HG03060 (cell line): ENCODE measurements around the gene EIF4E2.

Experiments used
- ATAC-seq: cut with Tn5 transposase; IDR thresholded peaks from one replicate; pipeline ENCODE4 v1.9.1; 2021; ENCODE audit warnings: low read depth, moderate number of reproducible peaks; ENCODE audit not compliant: unreplicated experiment

Gene EIF4E2, protein sequence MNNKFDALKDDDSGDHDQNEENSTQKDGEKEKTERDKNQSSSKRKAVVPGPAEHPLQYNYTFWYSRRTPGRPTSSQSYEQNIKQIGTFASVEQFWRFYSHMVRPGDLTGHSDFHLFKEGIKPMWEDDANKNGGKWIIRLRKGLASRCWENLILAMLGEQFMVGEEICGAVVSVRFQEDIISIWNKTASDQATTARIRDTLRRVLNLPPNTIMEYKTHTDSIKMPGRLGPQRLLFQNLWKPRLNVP

DNA sequence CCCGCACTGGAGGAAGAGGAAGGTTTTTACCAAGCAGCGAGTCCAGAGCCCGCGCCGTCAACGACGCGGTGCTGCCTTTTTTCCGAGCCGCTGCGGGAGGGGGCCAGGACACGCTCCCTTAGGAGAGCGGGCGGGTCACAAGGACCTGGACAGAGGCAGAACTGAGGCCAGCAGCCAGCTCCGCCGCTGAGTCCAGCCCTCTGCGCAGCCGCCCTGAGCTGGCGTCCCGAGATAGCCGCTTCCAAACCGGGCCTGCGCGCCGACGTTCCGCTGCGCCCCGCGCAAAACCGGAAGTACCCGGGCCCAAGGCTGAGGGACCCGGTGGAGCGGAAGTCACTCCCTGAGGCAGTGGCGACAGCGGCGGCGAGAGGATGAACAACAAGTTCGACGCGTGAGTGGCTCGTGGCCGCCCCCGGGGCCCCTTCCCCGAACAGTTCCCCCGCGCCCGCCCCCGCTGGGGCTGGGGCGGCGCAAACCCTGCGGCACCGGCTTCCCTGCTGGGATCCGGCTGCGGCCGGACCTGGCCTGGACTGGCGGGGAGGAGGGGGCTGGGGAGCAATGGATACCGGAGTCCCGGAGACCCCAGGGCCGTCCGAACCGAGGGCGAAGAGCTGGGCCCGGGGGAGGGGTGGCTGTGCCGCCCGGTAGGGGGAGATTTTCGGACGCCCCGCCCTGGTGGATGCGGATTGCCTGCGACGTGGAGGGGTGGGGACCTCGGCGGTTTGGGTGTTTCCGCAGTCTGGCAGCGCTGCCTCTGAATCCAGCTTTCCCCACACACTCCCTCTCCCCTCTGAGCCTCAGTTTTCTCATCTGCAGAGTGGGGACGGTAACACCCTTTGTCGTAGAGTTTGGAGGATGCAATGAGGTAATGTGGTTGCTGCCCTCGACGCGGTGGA lies at the start of gene EIF4E2, which contains the start of gene TIGD1:
Gene EIF4E2 (plus strand): TSS at position 336 of the 896 bp plus-strand sequence. CDS start 36 bp downstream, at position 372.
Gene TIGD1 (minus strand): TSS at position 204 of the 896 bp plus-strand sequence. CDS start 675 bp downstream, outside the sequence.
- peak; percentile 87 for ATAC-seq

DNA sequence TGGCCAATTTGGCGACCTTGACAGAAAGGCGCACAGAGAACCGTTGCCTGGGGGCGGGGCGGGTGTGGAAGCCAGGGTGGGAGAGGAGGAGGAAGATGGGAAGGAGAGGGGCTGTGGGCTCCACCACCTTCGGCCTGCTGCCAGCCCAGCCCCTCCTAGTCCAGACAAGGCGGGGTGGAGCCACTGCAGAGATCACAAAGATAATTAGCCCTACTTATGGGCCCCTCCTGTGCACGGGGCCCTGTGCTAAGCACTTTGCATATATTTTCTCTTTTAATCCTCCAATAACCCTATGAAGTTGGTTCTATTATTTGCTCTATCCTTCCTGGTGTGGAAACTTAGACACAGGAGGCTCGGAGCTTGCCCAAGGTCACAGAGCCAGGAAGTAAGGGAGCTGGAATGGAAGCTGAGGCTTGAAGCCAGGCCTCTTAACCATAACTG lies 49.1 kb upstream of the EIF4E2 start:
- ATAC-seq = no peak

DNA sequence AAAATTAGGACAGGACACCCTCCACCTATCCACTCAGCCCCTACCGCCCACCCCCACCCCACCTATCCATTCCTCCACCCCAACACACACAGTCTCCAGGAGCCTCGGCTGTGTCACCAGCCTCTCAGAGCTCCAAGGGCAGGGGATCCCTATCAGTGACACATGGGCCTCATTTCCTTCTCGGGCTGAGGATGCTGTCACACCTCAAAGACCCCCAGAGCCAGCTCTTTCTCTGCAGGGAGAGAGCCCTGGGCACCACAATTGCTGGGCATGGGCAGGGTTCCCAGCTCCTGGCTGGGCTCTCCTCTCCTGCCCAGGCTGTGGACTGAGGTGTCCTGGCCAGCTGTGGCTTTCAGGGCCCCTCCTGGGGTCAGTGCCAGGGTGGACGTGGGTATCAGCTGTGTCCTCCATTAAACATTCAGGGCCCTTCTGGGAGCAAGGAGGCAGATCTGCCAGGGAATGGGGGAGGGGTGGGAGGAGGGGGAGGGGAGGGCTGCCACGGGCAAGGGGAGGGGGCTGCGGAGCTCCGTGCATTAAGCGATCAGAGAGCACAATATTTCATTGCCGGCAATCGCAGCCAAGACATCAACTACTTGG lies 48.6 kb upstream of the EIF4E2 start:
- ATAC-seq = no peak

DNA sequence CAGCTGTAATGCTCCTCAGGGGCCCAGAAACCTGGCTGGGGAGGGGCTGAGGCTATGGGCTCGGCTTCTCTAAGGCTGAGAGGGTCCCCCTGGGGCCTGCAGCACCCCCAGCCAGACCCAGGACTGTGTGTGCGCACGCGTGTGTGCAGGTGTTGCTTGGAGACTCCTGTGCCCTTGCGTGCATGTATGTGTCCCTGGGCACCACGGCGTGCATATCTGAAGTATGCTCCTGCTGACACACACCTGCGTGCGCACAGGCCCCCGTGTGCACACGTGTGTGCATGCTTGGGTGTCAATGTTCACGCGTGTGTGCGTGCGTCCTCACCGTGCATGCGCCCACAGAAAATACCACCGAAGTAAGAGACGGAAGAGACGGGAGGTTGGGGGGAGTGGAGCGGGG lies 48.0 kb upstream of the EIF4E2 start:
- no peak for ATAC-seq

DNA sequence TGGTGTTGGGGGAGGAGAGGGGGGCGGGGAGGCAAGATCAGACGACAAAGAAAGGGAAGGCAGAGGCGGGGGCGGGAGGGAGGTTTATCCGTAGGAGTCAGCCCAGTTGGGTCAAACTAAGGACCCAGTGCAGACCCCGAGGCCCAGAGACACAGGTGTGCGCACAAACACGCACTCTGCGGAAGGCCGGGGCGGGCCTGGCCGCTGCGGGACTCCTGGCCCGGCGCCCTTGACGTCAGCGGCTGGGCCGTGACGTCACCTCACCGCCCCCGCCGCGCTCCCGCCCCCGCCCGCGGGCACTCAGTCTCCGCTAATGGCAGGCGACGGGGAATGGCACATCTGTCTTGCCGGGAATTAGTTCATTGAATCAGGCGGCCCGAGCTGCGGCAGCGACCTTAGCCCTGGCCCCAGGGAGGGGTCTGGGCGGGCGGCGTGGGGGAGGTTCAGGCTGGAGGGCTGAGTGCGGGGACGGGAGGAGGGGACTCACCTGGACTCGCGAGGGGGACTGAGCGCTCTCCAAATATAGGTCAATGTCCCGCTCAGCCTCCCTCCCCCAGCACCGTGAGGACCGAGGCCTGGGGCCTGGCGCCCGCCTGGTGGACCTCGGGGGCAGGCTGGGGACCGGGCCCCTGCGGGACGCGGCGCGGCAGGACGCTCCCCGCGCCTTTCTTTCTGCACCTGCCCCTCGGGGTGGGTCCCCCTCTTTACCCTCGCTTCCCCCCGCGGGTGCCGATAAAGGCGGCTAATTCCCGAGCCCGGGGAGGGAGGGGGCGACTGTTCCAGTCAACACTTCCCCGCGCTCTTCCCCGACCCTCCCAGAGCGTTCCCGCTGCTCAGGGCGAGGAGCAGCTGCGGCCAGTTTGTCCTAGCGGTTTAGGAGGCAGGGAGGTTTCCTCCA lies 47.3 kb upstream of the EIF4E2 start:
- ATAC-seq = no peak

DNA sequence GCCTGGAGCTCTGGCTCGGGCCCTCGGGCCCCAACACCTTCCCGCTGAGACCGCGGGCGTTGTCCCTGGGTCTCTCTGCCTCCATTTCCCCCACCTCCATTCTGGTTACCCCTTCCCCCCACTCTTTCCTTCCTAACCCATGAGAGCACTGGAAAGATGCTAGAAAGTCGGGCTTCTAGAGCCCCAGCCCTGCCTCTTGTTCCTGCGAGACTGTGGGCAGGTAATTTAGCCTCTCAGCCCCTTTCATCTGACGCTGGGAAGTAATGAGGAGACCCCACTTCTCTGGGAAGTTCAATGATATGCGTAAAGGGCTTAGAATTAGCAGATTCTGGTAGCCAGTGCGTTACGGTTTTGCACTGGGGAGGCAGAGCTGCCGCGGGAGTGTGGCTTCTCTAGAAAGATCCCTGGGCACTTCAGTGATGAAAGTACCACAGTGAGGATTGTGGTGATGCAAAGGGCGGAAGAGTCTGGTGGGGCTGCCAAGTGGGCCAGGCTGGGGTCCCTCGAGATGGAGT lies 46.6 kb upstream of the EIF4E2 start:
- no peak for ATAC-seq

DNA sequence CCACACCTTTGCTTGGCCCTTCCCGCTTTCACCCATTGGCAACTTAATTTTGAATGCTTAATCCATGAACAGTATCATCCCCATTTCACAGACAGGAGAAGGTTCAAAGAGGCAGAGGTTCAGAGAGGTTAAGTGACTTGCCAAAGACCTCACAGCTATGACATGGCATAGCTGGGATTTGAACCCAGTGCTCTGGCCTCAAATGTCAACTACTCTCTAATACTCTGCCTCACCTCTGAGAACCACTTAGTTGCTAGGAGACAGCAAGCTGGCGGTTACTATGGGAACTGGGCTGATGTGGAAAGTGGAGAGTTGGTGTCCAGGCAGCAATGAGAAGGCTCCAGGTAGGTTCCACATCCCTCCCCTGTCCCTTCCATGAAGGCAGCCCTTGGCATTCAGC lies 46.1 kb upstream of the EIF4E2 start:
- ATAC-seq = no peak

DNA sequence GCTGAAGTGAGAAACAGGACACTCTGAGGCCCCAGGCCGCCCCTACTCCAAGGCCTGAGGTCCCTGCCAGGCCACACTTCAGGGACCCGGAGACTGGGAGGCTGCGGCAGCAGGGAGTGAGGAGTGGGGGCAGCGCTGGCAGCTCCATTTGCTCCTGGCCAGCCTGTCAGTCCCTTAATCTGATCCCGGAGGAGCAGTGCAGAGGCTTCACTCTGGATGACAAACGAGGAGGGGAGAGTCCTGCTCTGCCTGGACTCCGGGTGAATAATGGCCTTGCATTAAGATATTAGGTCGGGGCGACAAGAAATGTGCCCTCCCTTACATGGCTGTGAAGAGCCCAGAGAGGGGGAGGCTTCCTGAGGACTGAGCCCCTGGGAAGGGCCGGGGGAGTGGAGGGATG lies 44.6 kb upstream of the EIF4E2 start:
- ATAC-seq = no peak

DNA sequence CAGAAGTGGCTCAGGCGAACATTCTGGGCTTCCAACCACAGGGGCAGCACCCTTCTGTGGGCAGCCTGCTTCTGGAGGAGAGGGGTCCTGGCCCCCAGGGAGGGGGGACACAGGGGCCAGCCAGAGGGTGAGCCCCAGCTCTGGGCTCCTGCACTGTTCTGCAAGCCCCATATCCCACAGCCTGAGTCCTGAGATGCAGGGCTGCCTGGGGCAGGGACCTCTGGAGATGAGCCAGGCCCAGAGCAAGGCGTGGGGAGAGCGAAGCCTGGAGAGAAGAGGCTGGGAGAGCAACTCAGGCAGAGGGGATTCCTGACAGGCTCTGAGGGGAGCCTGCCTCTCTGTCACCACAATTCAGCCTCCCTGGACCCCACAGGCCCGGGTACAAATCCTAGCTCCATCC lies 43.8 kb upstream of the EIF4E2 start:
- ATAC-seq = no peak

DNA sequence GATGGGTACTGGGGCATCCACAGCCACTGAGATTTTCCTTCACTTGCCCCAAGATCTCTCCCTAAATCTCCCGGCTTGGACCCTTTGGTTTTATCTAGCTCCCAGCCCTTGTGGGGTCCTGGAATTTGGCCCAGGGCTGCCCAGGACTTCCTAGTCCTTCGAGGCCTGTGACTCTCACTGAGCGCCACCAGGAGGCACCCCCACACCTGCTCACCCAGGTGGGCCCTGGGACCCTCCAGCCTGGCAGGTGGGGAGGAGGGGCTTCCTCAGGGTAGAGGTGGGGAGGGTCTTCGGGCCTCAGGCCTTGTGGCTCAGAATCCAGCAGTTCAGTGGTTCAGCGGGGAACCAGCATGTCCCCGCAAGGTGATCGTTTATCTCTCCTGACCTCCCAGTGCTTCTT lies 42.2 kb upstream of the EIF4E2 start:
- no peak for ATAC-seq

DNA sequence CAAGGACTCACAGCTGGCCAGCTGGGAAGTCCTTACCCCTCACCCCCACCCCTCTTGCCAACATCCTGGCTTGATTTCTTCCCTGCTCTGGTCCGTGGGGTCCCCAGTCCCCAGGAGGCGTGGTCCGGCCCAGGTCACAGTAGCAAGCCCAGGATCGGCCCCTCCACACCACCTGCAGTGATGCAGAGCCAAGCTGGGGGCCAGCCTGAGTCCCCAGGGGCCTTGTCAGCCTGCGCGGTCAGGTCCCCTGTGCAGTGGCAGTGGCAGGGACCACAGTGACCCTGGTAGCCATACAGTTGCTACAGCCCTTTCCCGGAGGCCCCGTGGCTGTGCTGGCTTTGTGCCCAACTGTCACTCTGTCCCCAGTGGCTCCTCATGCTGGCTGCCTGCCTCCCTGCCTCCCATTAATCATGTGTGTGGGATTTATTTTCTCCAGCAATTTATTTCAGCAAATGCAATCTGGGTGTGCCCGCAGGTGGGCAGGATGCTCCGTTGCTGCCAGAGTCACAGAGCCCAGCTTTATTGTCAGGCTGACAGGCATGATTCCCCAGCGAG lies 39.1 kb upstream of the EIF4E2 start:
- no peak for ATAC-seq

DNA sequence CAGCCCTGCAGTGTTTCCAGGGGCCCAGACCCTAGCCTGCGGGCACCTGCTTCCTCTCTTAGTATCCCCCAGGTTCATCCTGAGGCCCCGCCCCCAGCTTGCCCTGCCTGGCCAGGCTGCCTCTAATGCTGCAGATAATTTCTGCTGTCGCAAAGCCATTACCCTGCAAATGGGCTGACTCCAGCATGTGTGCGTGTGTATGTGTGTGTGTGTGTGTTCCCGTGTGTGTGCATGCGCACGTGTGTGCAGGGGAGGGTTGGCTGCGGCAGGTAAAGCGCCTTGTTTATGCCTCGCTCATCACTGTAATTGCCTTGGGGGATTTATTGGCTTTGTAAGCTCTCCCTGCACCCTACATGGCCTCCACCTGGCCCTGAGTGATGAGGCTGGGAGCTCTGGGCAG lies 37.9 kb upstream of the EIF4E2 start:
- ATAC-seq = no peak

DNA sequence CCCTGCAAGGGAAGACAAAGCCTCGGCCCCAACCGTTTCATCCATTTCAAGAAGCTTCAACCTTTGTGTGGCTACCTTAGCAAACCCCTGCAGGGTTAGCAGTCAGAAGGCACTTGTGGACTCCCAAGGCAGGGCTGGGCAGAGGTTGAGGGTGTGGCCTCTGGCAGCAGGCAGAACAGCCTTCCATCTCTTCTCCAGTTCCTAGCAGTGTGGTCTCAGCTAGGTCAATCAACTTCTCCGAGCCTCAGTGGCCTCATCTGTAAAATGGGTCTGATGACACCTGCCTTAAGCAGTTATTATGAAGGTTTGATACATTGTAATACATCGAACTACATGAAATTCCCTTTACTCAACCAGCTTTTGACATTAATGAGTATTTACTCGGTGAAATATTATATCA lies 37.1 kb upstream of the EIF4E2 start:
- no peak for ATAC-seq

DNA sequence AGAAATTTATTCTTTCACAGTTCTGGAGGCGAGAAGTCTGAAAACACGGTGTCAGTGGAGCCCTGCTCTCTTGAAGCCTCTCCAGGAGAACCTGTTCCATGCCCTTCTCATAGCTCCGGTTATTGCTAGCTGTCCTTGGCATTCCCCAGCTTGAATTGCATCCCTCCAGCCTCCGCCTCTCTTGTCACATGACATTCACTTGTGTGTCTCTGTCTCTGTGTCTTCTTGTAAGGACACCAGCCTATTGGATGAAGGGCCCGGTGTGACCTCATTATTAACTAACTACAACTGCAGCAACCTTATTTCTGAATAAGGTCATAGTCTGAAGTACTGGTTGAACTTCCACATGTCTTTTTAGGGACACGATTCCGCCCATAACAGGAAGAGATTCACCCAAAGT lies 34.9 kb upstream of the EIF4E2 start:
- no peak for ATAC-seq

DNA sequence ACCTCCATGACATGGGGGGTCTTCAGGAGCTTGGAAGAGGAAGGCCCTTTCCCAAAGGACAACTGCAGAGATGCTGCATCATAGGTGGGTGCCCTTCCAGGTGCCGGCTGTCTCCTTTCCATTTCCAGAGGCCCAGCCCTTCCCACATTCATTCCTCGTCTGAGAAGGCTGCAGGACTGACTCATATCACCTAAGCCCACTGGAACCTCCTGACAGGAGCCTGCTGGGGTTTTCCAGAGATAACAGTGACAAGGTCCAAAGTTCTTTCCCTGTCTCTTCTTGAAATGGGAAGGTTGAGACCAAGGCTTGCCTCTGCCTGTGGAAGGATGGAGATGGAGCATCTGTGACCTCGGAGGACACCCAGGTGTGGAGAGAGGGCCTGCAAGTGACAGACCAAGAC lies 33.9 kb upstream of the EIF4E2 start:
- no peak for ATAC-seq

DNA sequence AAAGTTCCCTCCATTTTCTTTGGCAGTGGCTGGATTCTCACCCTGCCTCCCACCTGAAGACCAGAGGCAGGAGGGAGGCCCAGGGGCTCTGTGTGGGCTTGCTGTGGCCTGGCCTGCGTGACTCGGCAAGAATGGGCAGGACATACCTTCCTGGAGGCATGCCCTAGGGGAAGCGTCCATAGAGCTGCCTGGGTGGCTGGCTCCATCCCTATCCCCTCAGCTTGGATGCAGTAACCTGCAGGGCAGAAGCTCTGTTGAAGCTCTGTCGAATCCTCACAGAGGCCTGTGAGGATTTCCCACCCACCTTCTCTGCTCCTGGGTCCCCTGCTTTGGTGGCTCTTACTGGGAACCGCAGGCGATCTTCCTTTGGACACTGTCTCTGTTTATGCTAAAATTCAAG lies 31.6 kb upstream of the EIF4E2 start:
- ATAC-seq = no peak

DNA sequence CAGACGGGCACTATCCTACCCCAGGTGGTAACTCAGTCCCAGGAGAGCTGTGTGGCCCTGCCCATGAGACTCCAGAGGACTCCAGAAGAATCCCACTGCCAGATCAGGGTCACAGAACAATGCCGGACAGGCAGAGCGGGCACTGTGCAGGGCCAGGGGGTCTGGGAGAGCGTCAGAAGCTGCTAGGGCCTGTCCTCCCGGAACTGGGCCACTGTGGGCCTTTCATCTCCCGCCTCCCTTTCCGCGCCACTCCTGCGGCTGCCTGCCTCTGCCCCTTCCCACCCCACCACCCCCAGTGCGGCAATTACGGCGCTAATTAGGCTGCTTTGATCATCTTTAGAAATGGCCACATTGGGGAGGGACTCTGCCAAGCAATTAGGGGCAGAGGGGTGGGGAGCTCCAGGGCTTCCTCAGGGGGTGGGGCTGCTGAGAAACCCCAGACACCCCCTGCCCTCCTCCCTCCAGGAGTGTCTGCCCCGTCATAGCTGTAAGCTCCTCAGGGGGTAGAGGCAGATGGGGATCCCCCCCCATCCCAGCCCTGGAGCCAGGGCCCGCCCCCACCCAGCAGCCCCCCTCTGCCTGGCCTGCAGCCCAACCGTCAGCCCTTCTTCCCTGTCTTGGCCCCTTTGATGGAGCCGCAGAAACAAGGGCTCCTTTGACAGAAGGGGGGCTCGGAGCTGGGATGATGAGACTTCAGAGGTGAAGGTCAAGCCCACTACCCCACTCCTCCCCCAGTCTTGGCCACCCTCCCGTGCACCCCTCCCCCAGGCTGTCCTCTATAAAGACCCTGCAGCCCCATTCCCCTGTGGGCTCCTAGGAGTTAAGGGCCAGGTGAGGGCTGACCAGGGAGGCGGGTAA lies 30.7 kb upstream of the EIF4E2 start, which contains the start of gene PRSS56:
Gene PRSS56 (plus strand): TSS at position 808 of the 858 bp plus-strand sequence. CDS start 211 bp downstream, outside the sequence.
- ATAC-seq = no peak

DNA sequence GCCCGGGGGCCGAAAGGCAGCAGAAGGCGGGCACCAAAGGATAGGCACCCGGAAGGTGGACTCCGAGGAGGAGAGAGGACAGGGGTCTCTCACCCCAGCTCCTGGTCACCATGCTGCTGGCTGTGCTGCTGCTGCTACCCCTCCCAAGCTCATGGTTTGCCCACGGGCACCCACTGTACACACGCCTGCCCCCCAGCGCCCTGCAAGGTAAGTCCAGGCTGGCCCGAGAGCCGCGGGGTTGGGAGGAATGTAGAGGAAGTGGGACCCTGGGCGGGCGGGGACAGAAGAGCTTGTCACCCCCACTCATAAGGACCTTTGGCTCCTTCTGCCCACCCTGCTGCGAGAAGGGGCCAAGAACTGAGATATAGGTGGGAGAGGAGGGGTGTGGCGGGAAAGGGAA lies 30.0 kb upstream of the EIF4E2 start:
- ATAC-seq = no peak

DNA sequence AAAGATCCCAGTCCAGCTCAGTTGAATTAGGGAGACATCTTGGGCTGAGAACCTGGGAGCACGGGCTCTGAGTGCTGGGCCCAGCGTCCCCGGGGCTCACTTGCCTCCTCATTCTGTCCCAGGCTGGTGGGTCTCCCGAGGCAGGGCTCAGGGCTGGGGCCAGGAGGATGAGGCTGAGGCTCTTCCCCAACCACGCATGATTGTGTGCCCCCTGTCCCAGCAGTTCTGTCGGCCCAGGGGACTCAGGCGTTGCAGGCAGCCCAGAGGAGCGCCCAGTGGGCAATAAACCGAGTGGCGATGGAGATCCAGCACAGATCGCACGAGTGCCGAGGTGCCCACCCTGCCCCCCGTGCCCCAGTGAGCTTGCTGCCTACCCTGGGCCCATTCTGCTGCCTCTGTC lies 29.4 kb upstream of the EIF4E2 start:
- ATAC-seq = no peak
